Right forelimb (tissue), 1 donor: ENCODE data around the gene CNN2.

Experiments
- DNase-seq: peaks from one replicate; pipeline ENCODE4 v3.0.0-alpha.2; 2018

CNN2 gene

DNA sequence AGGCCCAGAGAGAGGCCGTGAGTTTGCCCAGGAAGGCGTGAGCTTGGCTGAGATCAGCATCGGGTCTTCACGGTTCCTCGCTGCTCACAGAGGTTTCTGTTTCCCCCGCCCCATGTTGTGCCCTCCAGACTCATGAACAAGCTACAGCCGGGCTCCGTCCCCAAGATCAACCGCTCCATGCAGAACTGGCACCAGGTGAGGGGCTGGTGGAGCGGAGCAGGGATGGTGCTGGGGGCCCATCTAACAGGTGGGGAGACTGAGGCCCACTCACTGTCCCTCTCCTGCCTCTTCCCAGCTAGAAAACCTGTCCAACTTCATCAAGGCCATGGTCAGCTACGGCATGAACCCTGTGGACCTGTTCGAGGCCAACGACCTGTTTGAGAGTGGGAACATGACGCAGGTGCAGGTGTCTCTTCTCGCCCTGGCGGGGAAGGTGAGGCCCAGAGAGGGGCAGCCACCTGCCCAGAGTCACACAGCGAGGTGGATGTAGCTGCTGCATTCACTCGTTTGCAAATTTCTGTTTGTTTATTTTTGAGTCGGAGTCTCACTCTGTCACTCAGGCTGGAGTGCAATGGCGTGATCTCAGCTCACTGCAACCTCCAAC is 6.0 kb downstream of the CNN2 start:
- DNase-seq: no peak

- no peak for DNase-seq
Measured at GRCh38 chr19:1035998-1036621, 9.7 kb downstream of the CNN2 start.

GRCh38 chr19:1037621-1038064 is 11.2 kb downstream of the CNN2 start:
- DNase-seq: no peak

DNA sequence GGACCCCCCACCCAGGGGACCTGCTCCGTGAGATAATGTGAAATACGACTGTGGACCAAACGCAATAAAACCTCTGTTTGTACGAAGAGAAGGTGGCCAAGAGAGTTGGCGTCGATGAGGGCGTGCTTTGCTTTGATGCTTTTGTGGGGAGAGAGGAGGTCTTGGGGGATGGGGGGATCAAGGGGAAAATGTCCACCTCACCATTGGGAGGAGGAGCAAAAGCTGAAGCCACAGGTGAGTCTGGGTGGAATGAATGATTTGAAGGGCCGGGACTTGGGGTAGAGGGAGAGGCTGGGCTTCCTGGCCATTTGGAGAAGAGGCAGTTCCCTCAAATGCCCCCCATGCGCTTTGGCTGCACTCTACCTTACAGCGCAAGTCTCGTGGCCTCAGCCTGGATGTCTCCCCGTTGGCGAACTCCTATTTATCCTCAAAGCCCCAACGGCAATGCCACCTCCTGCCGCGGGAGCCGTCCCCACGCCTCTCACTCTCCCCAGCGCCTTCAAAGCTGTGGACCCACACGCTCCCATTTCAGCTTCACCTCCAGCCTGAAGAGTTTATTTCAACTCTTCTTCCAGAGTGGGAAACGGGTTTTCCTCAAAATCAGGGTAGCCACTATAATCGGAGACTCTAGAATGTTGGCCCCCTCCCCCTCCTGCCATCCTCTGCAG is 12.7 kb downstream of the CNN2 start:
- no peak for DNase-seq

- DNase-seq: peak; percentile 95
Measured at GRCh38 chr19:1039646-1040475, 13.5 kb downstream of the CNN2 start, which contains the start of gene ABCA7. Gene ABCA7 (plus strand): TSS chr19:1040107. CDS start chr19:1041362, 1,255 bp downstream.

- peak; percentile 87 for DNase-seq
Measured at GRCh38 chr19:1040476-1041271, 14.3 kb downstream of the CNN2 start.

DNA sequence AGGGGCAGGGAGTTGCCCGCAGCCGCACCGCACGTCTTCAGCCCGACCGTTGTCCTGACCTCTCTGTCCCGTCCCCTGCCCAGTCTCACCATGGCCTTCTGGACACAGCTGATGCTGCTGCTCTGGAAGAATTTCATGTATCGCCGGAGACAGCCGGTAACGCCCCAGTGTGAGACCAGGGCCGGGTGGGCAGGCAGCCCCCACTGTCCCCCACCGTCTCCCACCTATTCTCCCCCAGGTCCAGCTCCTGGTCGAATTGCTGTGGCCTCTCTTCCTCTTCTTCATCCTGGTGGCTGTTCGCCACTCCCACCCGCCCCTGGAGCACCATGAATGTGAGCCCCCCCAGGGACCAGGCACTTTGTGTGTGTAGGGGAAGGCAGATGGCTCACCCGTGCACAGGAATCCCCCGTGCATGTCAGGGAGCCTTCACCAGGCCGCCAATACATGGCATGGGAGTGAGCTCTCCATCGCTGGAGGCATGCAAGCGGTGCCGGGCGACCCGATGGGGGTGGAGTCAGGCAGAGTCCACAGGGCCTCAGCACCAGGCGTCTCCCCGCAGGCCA is 14.9 kb downstream of the CNN2 start:
- no peak for DNase-seq

DNA sequence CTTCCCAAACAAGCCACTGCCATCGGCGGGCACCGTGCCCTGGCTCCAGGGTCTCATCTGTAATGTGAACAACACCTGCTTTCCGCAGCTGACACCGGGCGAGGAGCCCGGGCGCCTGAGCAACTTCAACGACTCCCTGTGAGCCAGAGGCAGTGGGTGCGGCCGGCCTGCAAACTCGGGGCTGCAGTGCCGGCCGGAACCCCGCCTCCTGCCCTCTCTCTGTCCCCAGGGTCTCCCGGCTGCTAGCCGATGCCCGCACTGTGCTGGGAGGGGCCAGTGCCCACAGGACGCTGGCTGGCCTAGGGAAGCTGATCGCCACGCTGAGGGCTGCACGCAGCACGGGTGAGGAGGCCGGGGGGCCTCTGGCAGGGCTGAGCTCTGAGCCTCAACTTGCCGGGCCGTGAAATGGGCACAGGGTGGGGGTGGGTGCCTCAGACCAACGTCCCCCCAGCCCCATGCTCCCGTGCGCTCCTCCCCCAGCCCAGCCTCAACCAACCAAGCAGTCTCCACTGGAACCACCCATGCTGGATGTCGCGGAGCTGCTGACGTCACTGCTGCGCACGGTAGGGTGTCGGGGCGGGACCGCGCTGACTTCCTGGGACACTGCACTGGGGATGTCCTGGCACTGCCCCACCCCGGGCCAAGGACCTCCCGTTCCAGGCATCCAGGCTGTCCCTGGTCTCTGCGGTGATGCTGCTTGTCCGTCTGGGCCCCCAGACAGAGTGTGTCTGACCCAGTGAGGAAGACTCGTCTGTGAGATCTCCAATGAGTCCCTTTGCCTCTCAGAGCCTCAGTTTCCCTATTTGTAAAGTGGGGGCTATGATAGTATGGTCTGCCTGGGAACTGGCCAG is 15.7 kb downstream of the CNN2 start:
- DNase-seq: no peak

DNA sequence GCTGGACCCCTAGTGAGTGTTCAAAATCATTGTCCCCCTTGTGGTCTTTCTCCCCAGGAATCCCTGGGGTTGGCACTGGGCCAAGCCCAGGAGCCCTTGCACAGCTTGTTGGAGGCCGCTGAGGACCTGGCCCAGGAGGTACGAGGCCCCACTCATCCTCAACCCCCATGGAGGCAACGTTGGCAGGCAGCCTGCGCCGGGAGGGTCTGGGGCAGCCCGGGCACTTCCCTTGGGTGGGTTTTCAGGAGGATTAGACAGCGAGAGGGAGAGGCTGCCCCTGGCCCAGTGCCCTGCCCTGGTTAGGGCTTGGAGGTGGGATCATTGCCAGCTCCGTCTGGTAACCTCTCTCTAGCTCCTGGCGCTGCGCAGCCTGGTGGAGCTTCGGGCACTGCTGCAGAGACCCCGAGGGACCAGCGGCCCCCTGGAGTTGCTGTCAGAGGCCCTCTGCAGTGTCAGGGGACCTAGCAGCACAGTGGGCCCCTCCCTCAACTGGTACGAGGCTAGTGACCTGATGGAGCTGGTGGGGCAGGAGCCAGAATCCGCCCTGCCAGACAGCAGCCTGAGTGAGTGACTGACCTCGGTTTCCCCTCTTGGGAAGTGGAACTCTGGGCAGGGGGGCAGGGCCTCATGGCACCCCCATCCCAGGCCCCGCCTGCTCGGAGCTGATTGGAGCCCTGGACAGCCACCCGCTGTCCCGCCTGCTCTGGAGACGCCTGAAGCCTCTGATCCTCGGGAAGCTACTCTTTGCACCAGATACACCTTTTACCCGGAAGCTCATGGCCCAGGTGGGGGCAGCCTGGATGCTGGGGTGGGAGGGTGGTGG is 16.5 kb downstream of the CNN2 start:
- DNase-seq: no peak

GRCh38 chr19:1045247-1045603 is 18.8 kb downstream of the CNN2 start:
- no peak for DNase-seq

- no peak for DNase-seq
Measured at GRCh38 chr19:1046117-1046626, 19.8 kb downstream of the CNN2 start.

DNA sequence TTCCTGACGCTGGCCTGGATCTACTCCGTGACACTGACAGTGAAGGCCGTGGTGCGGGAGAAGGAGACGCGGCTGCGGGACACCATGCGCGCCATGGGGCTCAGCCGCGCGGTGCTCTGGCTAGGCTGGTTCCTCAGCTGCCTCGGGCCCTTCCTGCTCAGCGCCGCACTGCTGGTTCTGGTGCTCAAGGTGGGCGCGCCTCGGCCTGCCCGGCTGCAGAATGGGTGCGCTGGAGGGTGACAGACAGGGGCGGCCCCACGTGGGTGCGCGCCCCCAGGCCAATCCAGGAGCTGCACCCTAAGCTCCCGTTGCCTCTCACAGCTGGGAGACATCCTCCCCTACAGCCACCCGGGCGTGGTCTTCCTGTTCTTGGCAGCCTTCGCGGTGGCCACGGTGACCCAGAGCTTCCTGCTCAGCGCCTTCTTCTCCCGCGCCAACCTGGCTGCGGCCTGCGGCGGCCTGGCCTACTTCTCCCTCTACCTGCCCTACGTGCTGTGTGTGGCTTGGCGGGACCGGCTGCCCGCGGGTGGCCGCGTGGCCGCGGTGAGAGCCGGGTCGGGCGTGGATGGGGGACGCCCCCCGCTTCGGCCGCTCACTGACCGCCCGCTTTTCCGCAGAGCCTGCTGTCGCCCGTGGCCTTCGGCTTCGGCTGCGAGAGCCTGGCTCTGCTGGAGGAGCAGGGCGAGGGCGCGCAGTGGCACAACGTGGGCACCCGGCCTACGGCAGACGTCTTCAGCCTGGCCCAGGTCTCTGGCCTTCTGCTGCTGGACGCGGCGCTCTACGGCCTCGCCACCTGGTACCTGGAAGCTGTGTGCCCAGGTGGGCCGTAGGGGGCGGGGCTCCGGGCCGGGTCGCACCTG is 20.7 kb downstream of the CNN2 start:
- DNase-seq: no peak

- DNase-seq: no peak
Measured at GRCh38 chr19:1047696-1048147, 21.3 kb downstream of the CNN2 start.

- DNase-seq: no peak
Measured at GRCh38 chr19:1049106-1049505, 22.7 kb downstream of the CNN2 start.

DNA sequence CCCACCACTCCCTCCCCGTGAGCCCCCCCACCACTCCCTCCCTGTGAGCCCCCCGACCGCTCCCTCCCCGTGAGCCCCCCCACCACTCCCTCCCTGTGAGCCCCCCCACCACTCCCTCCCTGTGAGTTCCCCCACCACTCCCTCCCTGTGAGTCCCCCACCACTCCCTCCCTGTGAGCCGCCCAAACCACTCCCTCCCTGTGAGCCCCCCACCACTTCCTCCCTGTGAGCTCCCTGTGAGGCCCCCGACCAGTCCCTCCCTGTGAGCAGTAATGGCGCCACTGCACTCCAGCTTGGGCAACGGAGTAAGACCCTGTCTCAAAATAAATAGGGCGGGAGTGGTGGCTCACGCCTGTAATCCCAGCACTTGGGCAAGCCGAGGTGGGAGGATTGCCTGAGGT is 23.4 kb downstream of the CNN2 start:
- no peak for DNase-seq

GRCh38 chr19:1050989-1051788 is 24.8 kb downstream of the CNN2 start:
- DNase-seq: no peak

DNA sequence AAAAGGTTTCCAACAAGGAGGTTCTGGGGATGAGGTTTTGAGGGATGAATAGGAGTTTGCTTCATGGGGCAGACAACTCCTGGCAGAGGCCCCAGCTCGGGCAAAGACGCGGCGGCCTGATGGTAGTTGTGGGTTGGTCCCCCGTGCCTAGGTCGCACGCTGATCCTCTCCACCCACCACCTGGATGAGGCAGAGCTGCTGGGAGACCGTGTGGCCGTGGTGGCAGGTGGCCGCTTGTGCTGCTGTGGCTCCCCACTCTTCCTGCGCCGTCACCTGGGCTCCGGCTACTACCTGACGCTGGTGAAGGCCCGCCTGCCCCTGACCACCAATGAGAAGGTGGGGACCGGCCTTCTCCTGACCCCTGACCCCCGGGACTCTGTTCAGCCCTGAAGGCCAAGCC is 25.4 kb downstream of the CNN2 start:
- no peak for DNase-seq

GRCh38 chr19:1052349-1052975 is 26.1 kb downstream of the CNN2 start:
- no peak for DNase-seq
